MM.1S (cell line): ENCODE data around the gene ACRBP.
A peak's percentile ranks its signal among the peaks of the same experiment; 100 is the strongest.

Experiments
- DNase-seq: peaks from one replicate; pipeline ENCODE4 v3.0.0-alpha.2; 2015
- H2AFZ ChIP-seq: fragments of 300-600 bp; sonication (generic); 2 replicates; pipeline ENCODE4 v1.6.0; 2016; ENCODE audit warnings: antibody characterized with exemption, low read length
- H3F3A ChIP-seq: fragments of 300-600 bp; sonication (generic); 2 replicates; pipeline ENCODE4 v1.6.1; 2016; ENCODE audit warnings: mild to moderate bottlenecking, antibody characterized with exemption, low read length, moderate library complexity, mixed read lengths; ENCODE audit not compliant: insufficient read depth
- H3K27ac ChIP-seq: fragments of 300-600 bp; sonication (generic); 2 replicates; pipeline ENCODE4 v1.5.1; 2016; ENCODE audit warnings: mild to moderate bottlenecking, low read length
- H3K27me3 ChIP-seq: fragments of 300-600 bp; sonication (generic); replicated peaks from 2 replicates; pipeline ENCODE4 v1.6.0; 2016; ENCODE audit warnings: low read length; ENCODE audit not compliant: insufficient read depth
- H3K36me3 ChIP-seq: fragments of 300-600 bp; sonication (generic); replicated peaks from 2 replicates; pipeline ENCODE4 v1.6.1; 2016; ENCODE audit warnings: mild to moderate bottlenecking, low read length, mixed read lengths; ENCODE audit not compliant: insufficient read depth
- H3K4me1 ChIP-seq: fragments of 300-600 bp; sonication (generic); 2 replicates; pipeline ENCODE4 v1.6.1; 2016; ENCODE audit warnings: low read length, mixed read lengths
- H3K4me2 ChIP-seq: fragments of 300-600 bp; sonication (generic); 2 replicates; pipeline ENCODE4 v1.6.0; 2016; ENCODE audit warnings: low read depth, low read length
- H3K4me3 ChIP-seq: fragments of 300-600 bp; sonication (generic); 2 replicates; pipeline ENCODE4 v1.5.1; 2016; ENCODE audit warnings: low read length, mixed read lengths
- H3K79me2 ChIP-seq: fragments of 300-600 bp; sonication (generic); 2 replicates; pipeline ENCODE4 v1.6.1; 2016; ENCODE audit warnings: mixed run types, low read length, mixed read lengths
- H3K9ac ChIP-seq: fragments of 300-600 bp; sonication (generic); 2 replicates; pipeline ENCODE4 v1.6.1; 2016; ENCODE audit warnings: low read length, mixed read lengths
- H3K9me2 ChIP-seq: fragments of 300-600 bp; sonication (generic); replicated peaks from 2 replicates; pipeline ENCODE4 v1.6.1; 2016; ENCODE audit warnings: mild to moderate bottlenecking, low read length, mixed read lengths; ENCODE audit not compliant: insufficient read depth
- H3K9me3 ChIP-seq: fragments of 300-600 bp; sonication (generic); replicated peaks from 2 replicates; pipeline ENCODE4 v1.6.1; 2016; ENCODE audit warnings: mild to moderate bottlenecking, low read length, mixed read lengths; ENCODE audit not compliant: insufficient read depth
- H4K20me1 ChIP-seq: fragments of 300-600 bp; sonication (generic); 2 replicates; pipeline ENCODE4 v1.6.1; 2016; ENCODE audit warnings: mild to moderate bottlenecking, low read length, moderate library complexity, mixed read lengths; ENCODE audit not compliant: insufficient read depth
- EZH2 ChIP-seq: fragments of 300-600 bp; sonication (generic); optimal IDR thresholded peaks from 2 replicates; pipeline ENCODE3; 2017; ENCODE audit warnings: low read depth, mild to moderate bottlenecking, antibody characterized with exemption, low read length, mixed read lengths
- EZH2phosphoT487 ChIP-seq: fragments of 300-600 bp; sonication (generic); IDR thresholded peaks from 2 replicates; pipeline ENCODE4 v1.6.1; 2018; ENCODE audit warnings: antibody characterized with exemption, low read length
- TF ChIP-seq, protein P1 (sequence below): fragments of 300-600 bp; sonication (generic); IDR thresholded peaks from 2 replicates; pipeline ENCODE4 v1.5.1; 2016; ENCODE audit warnings: antibody characterized with exemption, low read length, mixed read lengths

The ACRBP gene

DNA sequence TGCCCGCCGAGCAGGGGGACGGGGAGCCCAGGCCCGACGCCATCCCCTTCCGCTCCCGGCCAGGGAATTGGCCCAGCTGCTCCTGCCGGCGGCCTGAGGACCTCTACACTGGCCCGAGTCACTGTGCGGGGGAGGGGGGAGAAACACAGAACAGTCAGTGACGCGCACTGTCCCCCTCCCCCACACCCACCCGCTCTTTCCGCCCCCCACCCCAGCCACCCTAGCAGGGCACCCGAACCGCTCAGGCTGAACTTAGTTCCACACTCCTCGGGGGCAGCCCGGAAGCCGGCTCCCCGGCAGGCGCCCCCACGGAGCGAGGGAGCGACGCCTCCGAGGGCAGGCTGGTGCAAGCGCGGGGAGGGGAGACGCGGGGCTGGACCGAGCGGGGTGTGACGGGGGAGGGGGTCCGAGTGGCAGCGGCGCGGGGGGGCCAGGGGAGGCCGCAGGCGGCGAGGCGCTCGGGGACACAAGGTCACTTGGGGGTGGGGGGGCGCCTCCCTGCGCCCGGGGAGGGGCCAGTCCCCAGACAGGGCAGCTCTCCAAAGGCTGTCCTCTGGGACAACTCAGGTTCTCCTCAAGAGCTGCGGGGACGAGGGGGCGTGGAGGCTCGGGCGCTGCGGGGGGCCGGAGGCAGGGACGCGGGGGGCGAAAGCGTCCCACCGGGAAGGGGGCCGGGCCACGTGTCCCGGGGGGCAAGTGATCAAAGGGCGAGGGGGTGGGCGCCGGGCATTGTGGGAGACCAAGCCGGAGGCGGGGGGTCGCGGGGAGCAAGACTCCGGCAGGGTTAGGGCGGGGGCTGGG, 40.7 kb downstream of the ACRBP start:
- Histone ChIP-seq H3K36me3 (peaks cover 10% of the 10 kb centered on the region), H2AFZ (0 out of 2 replicates have a peak overlapping the region, but pooled peaks have one; percentile 33), H4K20me1 (no peaks in the 10 kb centered on the region), H3K27ac (peak overlapping the region; percentile 43; the same call in 1 of the 2 replicates), H3K4me2 (peak overlapping the region; percentile 75), H3K9me2 (no peaks in the 10 kb centered on the region), H3K4me1 (peaks cover 34% of the 10 kb centered on the region), H3F3A (peaks cover 32% of the 10 kb centered on the region), H3K9me3 (no peaks in the 10 kb centered on the region), H3K79me2 (peaks cover 51% of the 10 kb centered on the region), H3K9ac (peak overlapping the region; percentile 75), H3K27me3 (no peaks in the 10 kb centered on the region), H3K4me3 (peak overlapping the region; percentile 77)
- peak; percentile 35 for DNase-seq
- TF ChIP-seq EZH2phosphoT487 (no peak), EZH2 (no peak)
- TF ChIP-seq, protein P1, sequence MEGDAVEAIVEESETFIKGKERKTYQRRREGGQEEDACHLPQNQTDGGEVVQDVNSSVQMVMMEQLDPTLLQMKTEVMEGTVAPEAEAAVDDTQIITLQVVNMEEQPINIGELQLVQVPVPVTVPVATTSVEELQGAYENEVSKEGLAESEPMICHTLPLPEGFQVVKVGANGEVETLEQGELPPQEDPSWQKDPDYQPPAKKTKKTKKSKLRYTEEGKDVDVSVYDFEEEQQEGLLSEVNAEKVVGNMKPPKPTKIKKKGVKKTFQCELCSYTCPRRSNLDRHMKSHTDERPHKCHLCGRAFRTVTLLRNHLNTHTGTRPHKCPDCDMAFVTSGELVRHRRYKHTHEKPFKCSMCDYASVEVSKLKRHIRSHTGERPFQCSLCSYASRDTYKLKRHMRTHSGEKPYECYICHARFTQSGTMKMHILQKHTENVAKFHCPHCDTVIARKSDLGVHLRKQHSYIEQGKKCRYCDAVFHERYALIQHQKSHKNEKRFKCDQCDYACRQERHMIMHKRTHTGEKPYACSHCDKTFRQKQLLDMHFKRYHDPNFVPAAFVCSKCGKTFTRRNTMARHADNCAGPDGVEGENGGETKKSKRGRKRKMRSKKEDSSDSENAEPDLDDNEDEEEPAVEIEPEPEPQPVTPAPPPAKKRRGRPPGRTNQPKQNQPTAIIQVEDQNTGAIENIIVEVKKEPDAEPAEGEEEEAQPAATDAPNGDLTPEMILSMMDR = no peak

DNA sequence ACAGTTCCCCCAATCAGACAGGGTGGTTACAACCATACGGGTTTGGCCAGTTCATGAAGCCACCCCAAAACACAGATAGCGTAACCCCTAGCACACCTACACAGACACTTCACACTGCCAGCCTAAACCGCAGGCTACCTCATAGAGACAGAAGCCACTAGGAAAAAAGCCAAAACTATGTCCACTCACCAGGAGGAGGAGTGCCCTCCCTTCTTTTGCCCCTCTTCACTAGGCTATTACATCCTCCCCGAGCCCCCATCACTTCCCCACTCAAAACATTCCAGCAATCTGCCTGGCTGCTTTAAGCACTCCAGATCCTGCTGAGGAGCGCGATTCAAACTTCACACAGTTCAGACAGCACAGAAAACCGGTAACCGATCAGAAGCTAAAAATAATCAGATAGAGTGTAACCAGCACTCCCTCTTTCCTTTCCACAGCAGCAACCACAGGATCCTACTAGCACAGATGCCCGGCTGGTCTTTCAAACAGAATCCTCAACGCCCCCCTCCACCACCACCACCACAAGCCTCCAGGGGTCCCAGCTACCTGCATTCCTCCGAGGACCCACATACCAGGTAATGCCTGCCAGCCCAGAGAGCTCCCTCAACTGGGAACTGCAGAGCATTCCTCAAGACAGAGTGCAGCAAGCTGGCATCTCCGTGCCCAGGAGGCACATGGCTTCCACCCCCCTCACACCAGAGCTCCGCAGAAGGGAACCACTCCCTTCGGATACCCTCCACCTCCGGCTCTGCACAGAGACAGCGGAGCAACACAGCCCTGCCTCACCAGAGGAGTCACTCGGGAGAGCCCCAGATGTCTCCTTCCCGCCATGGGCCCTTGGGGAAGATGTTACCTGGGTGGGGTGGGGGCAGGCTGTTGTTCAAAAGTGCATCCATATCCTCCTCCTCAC, 41.6 kb downstream of the ACRBP start:
- peak overlapping the region; percentile 77 for H3K4me3 ChIP-seq
- peaks cover 32% of the 10 kb centered on the region for H3K4me1 ChIP-seq
- peaks cover 32% of the 10 kb centered on the region for H3F3A ChIP-seq
- no peaks in the 10 kb centered on the region for H3K9me2 ChIP-seq
- TF ChIP-seq EZH2 = no peak
- TF ChIP-seq EZH2phosphoT487 = no peak
- TF ChIP-seq, protein P1 = 0 out of 2 replicates have a peak, but pooled peaks have one; percentile 4
- H3K9ac ChIP-seq = peak overlapping the region; percentile 75
- no peaks in the 10 kb centered on the region for H3K9me3 ChIP-seq
- H3K79me2 ChIP-seq = peaks cover 59% of the 10 kb centered on the region
- H3K4me2 ChIP-seq = peak overlapping the region; percentile 75
- DNase-seq = peak; percentile 58
- H2AFZ ChIP-seq = 0 out of 2 replicates have a peak overlapping the region, but pooled peaks have one; percentile 33
- no peaks in the 10 kb centered on the region for H3K27me3 ChIP-seq
- H3K36me3 ChIP-seq = peaks cover 17% of the 10 kb centered on the region
- H3K27ac ChIP-seq = peak overlapping the region; percentile 43
- H4K20me1 ChIP-seq = no peaks in the 10 kb centered on the region

DNA sequence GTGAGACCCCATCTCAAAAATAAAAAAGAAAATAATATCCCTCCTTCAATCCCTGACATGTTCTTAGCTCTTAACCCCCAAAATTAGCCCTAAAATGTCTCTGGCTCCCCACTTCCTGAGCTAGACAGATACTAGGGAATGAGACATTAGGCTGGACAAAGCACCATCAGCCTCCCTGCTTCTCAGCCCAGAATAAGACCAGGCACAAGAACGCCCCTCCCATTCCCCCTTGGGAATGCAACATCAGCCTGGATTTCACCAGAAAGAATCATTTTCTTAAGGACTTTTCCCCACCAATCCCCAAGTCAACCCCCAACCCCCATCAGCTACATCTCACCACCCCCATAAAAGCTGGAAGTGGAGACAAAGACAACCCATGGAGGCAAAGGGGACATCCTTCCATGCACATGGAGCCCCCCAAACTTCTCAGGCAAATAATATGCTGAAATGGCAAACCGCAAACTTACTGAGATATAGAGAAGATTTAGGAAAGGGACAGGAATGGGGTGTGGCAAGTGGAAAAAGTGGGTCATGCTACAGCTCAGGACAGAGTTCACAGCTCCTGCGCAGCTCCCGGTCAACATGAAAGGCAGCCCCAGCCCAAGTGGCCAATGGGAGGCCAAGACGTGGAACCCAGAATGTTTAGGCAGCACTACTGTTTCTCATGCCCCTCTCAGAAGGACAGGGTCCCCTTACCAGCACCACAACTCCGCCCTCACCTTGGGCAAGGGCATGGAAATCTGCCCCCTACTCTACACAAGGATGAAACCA, 42.8 kb downstream of the ACRBP start:
- peak overlapping the region; percentile 75 for H3K4me2 ChIP-seq
- peaks cover 32% of the 10 kb centered on the region for H3K4me1 ChIP-seq
- no peaks in the 10 kb centered on the region for H3K9me3 ChIP-seq
- no peaks in the 10 kb centered on the region for H3K9me2 ChIP-seq
- peaks cover 71% of the 10 kb centered on the region for H3K79me2 ChIP-seq
- H3K36me3 ChIP-seq = peaks cover 26% of the 10 kb centered on the region
- no peak overlapping the region for H2AFZ ChIP-seq
- peaks cover 31% of the 10 kb centered on the region for H3F3A ChIP-seq
- no peak for DNase-seq
- H3K4me3 ChIP-seq = peak overlapping the region; percentile 77
- no peaks in the 10 kb centered on the region for H4K20me1 ChIP-seq
- TF ChIP-seq, protein P1 = no peak
- TF ChIP-seq EZH2 (no peak), EZH2phosphoT487 (no peak)
- H3K27me3 ChIP-seq = no peaks in the 10 kb centered on the region
- peak overlapping the region; percentile 75; the same call in 1 of the 2 replicates for H3K9ac ChIP-seq
- H3K27ac ChIP-seq = peak overlapping the region; percentile 43; the same call in 1 of the 2 replicates
